ENCODE results near the gene COL6A2.
"Not testable (repeated sequence)": the region's sequence is repeated elsewhere in the genome, so short reads cannot be mapped to it uniquely, and the experiment has no call there.

Gene COL6A2

DNA sequence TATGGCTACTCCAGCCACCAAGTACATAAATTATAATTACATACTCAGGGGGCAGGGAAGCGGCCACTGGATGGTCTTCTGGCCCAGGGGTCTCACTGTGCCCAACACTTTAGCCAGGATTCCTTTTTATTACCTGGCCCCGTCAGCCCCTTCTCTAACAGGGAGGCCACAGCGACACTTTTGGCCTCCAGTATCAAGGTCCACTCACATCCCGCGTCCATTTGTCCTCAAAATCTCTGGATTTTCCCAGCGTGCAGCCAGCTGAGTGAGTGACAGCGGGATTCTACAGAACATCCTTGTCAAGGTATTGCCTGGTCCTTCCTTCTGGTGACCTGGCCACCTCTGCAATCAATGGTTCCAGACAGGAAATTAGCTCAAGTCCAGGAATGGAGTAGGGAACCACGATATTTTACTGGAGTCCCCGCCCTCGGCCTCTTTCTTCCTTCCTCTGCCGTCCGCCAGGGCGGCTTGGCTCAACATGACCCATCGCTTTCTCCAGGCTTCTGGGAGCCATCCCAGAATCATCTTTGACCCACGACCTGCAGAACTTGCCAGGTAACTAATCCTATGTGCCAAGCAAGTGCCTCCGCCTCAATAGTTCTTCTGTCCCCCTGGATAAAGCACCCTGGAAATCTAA, 2.7 kb upstream of the COL6A2 start:
- no peak for DNase-seq

DNA sequence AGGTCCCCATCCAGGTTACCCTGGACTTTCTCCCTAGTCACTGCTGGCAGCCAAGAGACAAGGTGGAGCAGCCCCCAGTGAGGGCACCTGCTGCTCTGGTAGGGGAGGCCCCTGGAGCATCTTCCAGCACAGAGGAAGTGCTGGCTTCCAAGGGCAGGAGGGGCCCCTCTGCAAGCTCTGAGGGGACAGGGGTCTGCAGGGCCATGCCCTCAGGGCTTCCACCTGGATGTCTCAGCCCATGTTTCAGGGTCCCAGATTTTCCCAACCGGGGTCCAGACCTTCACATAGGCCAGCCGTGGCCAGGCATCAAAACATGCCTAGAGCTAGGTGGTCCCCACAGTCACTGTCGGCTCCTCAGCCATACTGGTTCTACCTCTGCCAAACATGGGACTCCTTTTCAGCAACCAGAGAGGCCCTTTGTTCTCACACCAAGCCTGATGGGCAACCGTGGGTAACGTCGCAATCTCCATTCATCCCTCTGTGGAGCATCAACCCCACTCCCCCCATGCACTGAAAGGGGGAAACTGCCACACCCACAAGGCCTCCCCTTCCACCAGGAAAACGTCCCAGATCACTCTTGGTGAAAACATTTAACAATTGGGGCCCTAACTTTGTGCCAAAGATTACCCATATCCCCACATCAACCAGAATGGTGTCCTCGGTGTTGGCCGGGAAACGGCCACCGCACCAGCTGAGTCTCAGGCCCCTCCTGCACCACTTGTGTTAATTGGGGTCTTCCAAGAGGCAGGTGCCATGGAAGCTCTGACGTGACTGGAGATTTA, 1.9 kb upstream of the COL6A2 start:
- DNase-seq, result no peak

DNA sequence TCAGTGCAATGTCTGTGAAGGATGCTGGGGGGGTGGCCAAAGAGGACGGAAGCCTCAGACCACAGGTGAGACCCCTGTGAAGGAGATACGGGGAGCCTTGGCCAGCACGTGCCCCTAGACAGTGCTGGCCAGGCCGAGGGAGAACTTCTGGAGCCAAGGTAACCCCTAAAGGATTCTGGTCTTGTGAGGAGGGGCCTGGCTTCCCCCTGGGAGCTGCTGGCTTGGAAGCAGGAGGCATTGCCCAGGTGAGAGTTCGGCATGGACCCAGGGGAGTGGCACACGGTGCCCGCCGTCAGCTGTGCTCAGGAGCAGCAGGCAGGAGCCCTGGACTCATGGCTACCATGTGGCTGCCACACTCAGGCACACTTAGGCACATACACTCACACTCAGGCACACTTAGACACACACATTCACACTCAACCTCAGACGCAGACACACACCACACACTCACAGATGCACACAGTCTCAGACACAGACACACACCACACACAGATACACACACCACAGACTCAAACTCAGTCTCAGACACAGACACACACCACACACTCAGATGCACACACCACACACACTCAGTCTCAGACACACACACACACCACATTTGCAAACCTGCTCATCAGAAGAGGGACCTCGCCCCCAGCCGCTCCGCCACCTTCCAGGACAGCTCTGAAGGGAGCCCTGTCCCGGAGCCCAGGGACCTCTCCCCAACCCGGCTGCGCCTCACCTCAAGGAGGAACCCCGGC, 1.1 kb upstream of the COL6A2 start:
- no peak for DNase-seq

DNA sequence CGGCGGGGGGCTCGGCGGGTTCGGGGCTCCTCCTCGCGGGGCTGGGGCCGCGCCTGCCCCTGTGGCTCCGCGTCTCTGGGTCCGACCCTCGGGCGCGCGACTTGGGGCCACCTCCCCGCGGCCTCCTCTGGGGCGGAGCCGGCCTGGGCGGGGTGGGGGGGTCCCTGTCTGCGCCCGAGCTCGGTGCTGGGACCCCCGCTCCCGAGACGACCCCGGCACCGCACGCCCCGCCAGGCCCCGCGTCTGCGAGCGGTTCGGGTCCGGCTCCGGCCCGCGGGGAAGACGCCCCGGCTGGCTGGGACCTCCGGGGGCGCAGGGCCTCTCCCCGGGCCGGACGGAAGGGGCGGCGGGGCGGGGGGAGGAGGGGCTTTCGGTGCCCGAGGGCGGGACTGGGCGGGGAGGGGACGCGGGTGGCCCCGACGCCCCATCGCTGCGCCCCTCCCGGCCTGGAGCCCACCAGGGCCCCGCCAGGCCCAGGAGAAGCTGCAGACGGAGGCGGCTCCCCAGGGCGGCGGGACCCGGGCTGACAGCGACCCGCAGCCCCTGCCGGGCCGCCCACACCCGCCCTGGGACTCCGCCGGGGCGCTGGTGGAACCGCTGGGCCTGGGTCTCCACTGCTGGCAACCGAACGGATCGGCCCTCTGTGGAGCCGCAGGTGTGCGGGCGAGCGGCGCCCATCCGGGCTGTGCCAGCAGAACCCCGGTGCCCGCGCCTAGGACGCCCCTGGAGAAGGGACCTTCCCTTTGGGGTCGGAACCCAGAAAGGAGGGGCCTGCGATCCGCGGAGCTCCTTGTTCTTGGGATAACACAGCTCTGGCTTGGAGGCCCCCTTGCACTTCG, 610 bp downstream of the COL6A2 start:
- no peak for DNase-seq

DNA sequence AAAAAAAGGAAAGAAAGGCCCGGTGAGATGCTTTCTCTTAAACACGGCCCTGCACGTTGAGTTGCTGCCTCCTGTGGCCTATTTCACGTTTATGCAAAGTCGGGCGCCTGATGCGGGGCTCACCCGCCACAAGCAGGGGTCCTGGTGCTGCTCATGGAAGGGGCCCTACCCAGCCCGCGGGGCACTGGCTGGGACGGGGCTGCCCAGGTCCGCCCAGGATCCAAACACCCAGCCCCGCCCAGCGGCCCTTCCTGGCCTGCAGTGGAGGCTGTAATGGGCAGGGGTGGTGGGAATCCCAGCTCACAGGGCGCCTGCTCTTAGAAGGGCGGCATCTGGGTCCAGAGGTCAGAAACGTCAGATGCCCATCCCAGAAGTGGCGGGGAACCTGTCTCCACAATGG, 1.6 kb downstream of the COL6A2 start:
- no peak for DNase-seq

DNA sequence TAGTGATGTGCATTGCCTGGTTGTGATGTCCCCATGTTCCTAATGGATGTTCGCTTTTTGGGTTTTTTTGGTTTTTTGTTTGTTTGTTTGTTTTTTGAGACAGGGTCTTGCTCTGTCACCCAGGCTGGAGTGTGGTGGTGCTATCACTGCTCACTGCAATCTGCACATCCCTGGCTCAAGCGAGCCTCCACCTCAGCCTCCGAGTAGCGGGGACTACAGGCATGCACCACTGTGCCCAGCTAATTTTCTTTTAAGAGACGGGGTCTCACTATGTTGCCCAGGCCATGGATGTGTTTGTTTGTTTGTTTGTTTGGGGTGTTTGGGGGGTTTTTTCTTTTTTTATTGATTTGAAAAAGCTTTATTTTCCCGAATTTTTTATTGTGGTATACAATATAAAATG, 2.1 kb downstream of the COL6A2 start:
- no peak for DNase-seq

DNA sequence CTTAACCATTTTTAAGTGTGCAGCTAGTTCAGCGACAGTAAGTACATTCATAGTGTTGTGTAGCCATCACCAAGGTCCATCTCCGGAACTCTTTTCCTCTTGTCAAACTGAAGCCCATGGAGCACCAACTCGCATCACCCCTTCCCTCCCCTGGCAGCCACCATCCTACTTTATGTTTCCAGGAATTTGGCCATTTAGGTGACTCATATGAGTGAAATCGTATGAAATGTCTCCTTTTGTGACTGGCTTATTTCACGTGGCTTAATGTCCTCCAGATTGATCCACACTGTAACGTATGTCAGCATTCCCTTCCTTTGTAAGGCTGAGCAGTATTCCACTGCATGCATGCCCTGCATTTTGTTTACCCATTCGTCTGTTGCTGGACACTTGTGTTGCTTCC, 2.5 kb downstream of the COL6A2 start:
- no peak for DNase-seq

DNA sequence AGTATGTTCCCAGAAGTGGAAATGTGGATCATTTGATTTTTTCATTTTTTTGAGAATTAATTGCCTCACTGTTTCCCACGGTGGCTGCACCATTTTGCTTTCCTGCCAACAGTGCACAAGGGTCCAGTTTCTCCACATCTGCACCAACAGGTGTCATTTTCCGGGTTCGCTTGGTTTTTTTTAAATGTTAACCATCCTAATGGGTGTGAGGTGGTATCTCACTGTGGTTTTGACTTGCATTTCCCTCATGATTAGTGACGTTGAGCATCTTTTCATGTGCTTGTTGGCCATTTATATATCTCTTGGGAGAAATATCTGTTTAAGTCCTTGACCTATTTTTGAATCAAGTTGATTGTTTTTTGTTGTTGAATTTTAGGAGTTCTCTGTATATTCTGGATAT, 3.0 kb downstream of the COL6A2 start:
- DNase-seq, result no peak

DNA sequence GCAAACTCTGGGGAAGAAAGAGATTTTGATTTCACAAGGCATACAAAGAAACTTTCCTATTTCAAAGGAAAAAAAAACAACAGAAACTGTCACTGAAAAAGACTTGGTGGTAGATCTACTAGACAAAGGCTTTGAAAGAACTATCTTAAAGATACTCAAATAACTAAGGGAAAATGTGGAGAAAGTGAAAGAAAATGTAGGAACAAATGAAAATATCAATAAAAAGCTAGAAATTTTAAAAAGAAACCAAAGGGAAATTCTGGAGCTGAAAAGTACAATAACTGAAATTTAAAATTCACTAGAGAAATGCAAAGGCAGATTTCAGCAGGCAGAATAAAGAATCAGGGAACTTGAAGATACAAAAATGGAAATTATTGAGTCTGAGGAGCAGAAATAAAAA, 6.2 kb downstream of the COL6A2 start:
- no peak for DNase-seq

DNA sequence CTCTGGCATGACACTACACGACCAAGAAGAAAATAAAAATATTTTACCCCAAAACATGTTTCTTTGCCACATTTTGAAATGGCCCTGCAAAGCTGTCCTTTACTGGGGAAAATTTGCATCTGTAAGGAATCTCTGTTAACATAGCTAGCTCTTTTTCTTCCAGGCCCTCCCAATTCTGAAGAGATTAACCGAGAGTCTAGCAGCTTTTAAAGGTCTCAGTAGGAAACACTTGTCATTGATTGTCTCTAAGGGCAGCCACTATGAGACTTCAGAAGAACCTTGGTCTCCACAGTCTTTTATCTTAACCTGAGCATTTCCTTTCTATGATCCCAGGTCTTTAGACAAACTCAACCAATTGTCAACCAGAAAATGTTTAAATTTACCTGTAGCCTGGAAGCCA, 9.5 kb downstream of the COL6A2 start:
- DNase-seq, result not testable (repeated sequence)

DNA sequence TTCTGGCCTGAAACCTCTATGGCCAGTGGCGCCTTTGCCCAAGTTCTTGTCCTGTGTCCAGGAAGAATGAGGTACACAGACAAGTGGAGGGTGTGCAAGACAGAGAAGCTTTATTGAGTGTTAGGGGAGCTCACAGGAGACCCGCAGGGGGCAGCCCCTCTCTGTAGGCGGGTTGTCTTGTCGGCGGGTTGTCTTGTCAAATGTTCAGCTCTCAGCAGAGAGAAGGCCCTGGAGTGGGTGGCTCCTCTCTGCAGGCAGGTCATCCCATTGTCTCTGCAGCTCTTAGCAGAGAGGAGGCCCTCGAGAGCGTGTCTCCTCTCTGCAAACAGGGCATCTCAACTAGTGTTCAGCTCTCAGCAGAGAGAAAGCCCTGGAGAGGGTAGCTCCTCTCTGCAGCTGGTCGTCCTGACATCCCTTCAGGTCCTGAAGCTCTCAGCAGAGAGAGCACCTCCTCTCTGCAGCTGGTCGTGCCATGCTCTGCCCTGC, 11.0 kb downstream of the COL6A2 start:
- DNase-seq, result no peak

DNA sequence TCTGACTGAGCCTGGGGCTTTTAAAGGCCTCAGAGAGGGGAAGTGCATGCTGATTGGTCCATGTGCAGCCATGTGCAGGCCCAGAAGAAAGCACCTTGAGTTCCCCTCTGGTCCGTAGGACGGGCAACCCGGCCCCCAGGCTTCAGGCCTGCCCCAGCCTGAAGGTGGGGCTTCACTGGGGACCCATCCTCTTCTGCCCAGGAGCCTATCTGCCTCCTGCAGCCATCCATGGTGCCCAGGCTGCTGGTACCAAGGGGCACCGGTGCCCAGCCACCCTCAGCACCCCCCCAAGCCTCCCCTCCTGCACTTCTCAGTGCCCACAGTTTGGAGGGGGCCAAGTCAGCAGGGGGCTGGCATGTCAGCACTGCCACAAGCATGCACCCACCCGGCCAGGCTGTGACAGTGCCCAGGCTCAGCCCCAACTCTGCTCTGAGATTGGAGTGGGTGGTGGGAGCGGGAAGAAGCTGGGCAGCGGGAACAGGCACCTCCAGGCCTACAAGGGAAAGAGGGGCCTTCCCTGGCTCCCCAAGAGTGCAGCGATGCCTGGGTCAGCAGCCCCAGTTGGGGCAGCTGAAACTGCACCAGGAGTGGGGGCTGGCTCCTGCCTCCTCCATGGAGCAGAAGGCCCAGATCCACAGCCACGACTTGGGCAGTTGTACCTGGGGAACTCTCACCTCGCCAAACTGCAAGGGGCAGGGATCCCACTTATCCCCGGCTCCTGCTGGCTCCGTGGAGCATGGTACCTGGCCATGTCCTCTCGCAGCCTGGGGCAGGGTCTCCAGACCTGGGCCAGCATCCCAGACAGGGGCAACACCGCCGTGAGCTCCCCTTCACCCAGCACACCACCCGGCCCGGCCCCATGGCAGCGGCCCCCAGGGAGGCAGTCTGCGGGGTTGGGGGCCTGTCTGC, 11.7 kb downstream of the COL6A2 start:
- no peak for DNase-seq

DNA sequence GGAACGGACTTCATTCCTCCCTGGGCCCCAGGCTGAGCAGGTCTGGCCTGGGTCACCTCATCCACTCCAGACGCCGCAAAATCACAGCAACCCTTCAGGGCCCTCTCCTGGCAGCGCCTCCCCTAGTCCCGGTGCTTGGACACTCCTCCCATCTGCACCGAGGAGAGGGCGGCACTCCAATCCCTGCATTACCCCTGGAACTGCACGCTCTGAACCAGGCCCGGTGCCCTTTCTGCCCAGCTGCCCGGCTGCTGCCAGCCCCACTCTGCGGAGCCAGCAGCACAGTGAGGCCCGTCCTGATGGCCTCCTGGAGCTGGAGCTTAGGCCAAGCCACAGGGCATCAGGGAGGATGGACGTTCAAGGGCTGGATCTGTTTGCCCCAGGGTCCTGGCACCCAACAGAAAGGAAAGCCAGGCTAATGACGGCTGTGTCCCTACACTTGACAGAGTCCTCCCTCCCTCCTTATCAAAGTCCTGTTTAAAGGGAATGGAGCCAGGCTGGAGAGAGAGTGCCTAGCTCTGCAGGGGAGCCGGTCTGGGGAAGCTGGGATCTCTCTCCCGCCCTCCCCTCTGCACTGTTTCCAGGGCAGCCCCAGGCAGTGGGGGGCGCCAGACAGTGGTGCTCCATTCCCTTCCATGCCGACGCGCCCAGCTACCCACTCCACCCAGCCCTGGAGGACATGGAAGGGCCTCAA, 12.7 kb downstream of the COL6A2 start:
- DNase-seq, result no peak

DNA sequence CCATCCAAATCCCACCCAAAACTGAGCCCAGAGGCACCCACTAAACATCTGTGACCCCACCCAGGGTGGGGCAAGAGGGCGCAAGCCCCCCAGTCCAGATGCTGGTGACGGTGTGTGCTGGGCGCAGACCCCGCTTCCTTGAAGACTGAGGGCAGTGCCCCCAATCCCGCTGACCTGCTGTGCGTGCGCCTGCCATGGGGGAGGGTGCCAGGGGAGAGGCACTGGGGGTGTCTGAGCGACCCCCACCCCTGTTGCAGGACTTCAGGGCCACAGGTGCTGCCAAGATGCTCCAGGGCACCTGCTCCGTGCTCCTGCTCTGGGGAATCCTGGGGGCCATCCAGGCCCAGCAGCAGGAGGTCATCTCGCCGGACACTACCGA, 13.3 kb downstream of the COL6A2 start:
- no peak for DNase-seq

DNA sequence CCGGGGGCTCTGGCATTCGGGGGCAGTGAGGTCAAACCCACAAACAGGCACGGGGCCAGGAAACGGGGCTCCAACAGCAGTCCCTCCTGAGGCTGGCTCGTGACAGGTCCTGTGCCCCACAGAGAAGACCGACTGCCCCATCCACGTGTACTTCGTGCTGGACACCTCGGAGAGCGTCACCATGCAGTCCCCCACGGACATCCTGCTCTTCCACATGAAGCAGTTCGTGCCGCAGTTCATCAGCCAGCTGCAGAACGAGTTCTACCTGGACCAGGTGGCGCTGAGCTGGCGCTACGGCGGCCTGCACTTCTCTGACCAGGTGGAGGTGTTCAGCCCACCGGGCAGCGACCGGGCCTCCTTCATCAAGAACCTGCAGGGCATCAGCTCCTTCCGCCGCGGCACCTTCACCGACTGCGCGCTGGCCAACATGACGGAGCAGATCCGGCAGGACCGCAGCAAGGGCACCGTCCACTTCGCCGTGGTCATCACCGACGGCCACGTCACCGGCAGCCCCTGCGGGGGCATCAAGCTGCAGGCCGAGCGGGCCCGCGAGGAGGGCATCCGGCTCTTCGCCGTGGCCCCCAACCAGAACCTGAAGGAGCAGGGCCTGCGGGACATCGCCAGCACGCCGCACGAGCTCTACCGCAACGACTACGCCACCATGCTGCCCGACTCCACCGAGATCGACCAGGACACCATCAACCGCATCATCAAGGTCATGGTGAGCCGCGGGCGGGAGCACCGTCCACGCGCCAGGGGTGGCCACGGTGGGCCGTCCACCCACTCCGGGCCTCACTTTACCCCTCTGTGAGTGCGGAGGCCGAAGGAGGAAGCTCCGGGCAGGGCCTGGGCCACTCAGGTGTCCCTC, 14.2 kb downstream of the COL6A2 start:
- DNase-seq, result no peak

DNA sequence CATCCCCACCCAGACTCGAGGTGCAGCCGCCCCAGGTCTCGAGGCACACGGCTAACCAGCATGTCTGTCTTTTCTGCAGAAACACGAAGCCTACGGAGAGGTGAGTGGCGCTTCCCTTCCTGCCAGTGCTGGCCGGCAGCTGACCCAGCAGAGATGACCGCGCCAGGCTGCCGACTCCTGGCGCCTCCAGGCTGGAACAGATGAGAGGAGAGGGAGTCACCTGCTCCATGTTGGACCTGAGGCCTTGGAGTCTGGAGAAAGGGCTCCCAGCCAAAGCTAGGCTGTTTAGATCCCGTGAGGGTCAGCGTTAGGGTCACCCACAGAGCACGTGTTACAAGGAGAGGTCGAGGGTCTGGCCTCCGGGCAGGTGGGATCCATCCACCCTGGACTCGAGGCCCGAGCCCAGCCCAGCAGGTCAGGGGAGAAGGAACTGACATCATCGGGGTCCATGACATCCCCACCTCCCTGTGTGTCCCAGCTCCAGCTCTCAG, 14.9 kb downstream of the COL6A2 start:
- no peak for DNase-seq

DNA sequence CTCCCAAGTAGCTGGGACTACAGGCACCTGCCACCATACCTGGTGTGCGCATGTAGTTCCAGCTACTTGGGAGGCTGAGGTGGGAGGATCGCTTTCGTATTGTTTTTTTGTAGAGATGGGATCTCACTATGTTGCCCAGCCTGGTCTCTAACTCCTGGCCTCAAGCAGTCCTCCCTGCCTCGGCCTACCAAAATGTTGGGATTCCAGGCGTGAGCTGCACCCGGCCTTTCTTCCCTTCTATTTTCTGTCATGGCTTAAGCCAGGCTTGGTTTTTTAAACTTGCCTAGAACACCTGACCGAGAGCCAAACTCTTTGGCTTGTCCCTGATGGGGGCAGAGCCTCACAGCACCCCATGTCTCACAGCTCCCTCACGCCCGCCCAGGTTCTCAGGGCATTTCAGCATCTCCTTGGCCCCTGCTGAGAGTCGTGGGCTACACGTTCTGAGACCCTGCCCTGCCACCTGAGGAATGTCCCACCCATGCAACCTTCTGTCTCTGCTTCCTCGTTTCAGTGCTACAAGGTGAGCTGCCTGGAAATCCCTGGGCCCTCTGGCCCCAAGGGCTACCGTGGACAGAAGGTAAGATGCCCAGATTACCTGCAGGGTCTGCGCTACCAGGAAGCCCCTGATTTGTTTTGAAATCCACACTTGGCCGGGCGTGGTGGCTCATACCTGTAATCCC, 15.7 kb downstream of the COL6A2 start:
- no peak for DNase-seq

DNA sequence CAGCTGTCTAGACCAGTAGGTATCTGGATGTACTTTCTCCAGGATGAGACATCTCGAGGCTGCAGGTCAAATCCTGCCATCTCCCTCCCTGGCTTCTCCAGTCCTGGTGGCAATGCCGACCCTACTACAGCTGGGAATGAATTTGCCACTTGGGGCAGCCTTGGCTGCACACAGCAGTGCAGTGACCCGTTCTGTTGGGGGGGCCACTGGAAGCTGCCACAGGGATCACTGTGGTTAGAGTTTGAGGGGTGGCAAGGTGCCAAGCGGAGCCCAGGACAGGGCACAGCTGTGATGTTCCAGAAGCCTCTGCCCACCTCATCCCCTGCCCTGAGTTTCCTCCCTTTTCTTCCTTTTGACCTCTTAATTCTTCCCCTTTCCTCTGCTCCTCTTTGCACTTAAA, 17.1 kb downstream of the COL6A2 start:
- no peak for DNase-seq

DNA sequence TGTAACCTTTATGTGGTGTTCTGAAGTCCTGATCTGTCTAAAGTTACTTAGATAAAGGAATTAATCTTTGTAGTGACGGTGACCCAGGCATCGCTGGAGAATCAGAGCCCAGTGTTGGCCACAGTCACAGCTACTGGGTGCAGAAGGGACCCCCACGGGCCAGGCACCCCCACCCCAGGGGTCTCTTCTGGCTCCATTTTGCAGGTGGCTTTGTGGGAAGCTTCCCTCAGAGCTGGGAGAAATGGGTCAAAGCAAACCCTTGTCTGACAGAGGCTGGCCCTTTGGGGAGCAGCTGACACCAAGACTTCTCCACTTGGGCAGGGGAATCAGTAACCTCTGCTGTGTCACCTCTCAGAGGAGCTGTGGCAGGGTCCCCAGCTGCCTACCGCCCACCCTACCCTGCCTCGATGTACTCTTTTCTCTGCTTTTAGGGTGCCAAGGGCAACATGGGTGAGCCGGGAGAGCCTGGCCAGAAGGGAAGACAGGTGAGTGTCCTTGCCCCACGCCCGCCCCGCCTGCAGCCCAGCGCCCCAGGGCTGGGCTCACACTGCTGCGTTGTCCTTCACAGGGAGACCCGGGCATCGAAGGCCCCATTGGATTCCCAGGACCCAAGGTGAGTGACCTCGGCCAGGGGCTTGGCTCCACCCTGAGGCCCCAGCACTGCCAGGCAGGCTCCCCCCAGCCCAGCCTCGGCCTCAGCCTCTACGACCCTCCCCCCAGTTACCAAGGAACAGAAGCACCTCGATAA, 17.7 kb downstream of the COL6A2 start:
- DNase-seq, result no peak

All from NCI-H1092 treated with DMSO at 0.1 percent for 48 hours (cell line).